HG03565 (cell line): ENCODE measurements around the gene IFIT1.
"Not testable (repeated sequence)": the region's sequence is repeated elsewhere in the genome, so short reads cannot be mapped to it uniquely, and the experiment has no call there.

ENCODE experiments used
- ATAC-seq: cut with Tn5 transposase; IDR thresholded peaks from one replicate; pipeline ENCODE4 v1.9.1; 2021; ENCODE audit warnings: mild to moderate bottlenecking, moderate library complexity; ENCODE audit not compliant: unreplicated experiment

Gene IFIT1

DNA sequence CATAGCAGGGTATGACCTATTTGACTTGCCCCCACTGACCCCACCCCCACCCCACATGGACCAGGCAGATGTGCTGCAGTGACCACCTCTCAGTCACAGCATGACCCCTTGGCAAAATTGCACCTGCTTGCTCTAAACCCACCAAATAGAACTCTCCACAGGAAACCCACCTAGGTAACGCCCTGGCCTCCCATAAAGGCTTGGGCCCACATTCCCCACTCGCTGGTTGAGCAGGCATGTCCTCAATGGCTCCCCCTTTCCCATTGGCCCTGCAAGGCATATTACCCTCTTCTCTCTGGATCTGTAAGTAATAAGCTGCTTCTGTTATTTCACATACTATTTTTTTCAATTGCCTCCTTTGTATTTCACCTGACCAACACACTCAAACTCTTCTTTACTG lies 2.7 kb downstream of the IFIT1 start:
- ATAC-seq, result no peak

GRCh38 chr10:89398003-89398749 lies 5.8 kb downstream of the IFIT1 start:
- ATAC-seq, result no peak

DNA sequence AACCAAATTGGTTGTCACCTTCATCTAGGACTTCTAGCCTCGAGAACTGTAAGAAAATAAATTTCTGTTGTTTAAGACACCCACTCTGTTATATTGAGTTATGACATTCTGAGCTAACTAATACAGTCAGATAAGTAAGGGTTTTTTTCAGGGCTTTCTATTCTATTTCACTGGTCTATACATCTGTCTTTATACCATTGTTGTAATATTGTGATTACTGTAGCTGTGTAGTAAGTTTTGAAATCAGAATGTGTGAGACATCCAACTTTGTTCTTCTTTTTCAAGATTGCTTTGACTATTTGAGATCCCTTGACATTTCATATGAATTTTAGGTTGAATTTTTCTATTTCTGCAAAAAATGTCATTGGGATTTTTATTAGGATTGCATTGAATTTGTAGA lies 7.5 kb downstream of the IFIT1 start:
- ATAC-seq, result no peak

GRCh38 chr10:89403043-89403442 lies 10.6 kb downstream of the IFIT1 start:
- ATAC-seq, result no peak

- ATAC-seq, result no peak
Measured at GRCh38 chr10:89404104-89405047, 12.0 kb downstream of the IFIT1 start.

DNA sequence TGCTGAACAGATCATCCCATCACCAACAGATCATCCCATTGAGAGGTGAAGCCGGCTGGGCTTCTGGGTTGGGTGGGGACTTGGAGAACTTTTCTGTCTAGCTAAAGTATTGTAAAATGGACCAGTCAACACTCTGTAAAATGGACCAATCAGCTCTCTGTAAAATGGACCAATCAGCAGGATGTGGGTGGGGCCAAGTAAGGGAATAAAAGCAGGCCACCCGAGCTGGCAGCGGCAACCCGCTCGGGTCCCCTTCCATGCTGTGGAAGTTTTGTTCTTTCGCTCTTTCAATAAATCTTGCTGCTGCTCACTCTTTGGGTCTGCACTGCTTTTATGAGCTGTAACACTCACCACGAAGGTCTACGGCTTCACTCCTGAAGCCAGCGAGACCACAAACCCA lies 13.8 kb downstream of the IFIT1 start:
- not testable (repeated sequence) for ATAC-seq

DNA sequence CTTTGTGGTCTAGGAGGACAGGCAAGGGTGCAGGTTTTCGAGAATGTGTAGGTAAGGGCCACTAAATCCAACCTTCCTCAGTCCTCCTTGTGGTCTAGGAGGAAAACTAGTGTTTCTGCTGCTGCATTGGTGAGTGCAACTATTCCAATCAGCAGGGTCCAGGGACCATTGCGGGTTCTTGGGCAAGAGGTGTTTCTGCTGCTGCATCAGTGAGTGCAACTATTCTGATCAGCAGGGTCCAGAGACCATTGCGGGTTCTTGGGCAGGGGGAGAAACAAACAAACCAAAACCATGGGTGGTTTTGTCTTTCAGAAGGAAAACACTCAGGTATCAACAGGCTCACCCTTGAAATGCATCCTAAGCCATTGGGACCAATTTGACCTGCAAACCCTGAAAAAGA lies 15.4 kb downstream of the IFIT1 start:
- ATAC-seq, result not testable (repeated sequence)

DNA sequence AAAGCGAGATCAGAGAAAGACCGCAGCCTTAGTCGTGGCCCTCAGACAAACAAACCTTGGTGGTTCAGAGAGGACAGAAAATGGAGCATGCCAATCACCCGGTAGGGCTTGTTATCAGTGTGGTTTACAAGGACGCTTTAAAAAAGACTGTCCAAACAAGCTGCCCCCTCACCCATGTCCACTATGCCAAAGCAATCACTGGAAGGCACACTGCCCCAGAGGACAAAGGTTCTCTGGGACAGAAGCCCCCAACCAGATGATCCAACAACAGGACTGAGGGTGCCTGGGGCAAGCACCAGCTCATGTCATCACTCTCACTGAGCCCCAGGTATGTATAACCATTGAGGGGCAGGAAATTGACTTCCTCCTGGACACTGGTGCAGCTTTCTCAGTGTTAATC lies 16.9 kb downstream of the IFIT1 start:
- ATAC-seq, result not testable (repeated sequence)

DNA sequence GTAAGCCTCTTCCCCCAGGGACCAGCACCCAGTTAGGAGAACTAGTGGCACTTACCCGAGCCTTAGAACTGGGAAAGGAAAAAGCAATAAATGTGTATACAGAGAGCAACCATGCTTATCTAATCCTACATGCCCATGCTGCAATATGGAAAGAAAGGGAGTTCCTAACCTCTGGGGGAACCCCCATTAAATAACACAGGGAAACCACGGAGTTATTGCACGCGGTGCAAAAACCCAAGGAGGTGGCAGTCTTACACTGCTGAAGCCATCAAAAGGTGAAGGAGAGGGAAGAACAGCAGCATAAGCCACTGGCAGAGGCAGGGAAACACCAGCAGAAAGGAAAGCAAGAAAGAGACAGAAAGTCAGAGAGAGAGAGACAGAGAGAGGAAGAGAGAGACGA lies 18.1 kb downstream of the IFIT1 start:
- not testable (repeated sequence) for ATAC-seq

- ATAC-seq, result not testable (repeated sequence)
Measured at GRCh38 chr10:89411135-89411534, 18.7 kb downstream of the IFIT1 start.

DNA sequence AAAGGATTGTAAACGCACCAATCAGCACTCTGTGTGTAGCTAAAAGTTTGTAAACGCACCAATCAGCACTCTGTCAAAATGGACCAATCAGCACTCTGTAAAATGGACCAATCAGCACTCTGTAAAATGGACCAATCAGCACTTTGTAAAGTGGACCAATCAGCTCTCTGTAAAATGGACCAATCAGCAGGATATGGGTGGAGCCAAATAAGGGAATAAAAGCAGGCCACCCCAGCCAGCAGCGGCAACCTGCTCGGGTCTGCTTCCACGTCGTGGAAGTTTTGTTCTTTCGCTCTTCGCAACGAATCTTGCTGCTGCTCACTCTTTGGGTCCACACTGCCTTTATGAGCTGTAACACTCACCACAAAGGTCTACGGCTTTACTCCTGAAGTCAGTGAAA lies 19.9 kb downstream of the IFIT1 start:
- ATAC-seq, result not testable (repeated sequence)

DNA sequence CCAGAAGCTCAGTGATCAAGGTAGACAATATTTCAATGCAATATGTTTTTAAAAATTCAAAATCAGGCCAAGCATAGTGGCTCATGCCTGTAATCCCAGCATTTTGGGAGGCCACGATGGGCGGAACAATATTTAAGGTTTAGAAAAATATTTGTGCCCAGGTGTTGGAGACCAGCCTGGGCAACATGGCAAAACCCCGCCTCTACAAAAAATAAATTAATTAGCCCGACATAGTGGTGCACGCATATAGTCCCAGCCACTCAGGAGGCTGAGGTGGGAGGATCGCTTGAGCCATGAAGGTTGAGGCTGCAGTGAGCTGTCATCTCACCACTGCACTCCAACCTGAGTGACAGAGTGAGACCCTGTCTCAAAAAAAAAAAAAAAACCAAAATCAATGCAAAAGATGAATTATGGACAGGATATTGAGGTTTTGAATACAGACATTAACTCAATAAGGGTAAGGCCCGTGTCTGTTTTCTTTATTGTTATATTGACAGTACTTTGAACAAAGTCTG lies 21.0 kb downstream of the IFIT1 start:
- no peak for ATAC-seq

DNA sequence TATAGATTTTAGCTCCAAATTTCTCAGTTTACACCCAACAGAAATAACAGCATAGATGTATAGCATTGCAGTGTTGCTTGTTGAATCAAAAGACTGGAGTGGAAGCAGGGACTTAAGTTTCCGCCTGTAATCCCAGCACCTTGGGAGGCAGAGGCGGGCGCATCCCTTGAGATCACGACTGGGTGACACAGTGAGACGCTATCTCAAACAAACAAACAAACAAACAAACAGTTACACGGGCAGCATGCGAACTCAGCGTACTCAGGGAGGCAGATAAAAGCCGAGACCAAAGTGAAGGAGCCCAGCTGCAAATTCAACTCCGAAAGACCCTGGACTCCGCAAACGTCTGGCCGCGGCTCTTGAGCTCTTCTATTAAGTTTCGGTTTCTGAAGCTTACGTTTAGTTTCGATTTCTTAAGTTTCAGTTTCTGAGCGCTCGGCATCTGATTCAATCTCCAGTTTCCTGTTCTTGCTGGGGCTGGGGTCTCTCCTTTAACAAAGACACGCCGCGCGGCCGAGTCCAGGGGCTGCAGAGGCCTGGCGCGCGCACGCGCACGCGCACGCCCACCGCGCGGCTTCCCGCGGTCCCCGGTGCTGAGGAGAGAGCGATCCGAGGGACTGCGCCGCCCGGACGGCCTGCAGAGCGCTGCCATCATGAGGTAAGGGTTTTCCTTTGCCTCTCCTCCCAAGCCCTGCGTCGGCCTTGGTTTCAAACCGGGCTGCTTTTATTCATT lies 21.9 kb downstream of the IFIT1 start, which contains the start of gene IFIT5:
IFIT5 (plus strand) TSS at position 423 of the 733 bp plus-strand sequence; CDS start at position 654, 231 bp downstream.
- peak; percentile 69 for ATAC-seq

GRCh38 chr10:89414879-89415821 lies 22.7 kb downstream of the IFIT1 start:
- ATAC-seq, result peak; percentile 23

GRCh38 chr10:89416465-89416864 lies 24.0 kb downstream of the IFIT1 start:
- ATAC-seq, result no peak

GRCh38 chr10:89419548-89419947 lies 27.1 kb downstream of the IFIT1 start:
- no peak for ATAC-seq

- no peak for ATAC-seq
Measured at GRCh38 chr10:89421018-89421476, 28.6 kb downstream of the IFIT1 start.

GRCh38 chr10:89425000-89425399 lies 32.6 kb downstream of the IFIT1 start:
- ATAC-seq, result no peak

DNA sequence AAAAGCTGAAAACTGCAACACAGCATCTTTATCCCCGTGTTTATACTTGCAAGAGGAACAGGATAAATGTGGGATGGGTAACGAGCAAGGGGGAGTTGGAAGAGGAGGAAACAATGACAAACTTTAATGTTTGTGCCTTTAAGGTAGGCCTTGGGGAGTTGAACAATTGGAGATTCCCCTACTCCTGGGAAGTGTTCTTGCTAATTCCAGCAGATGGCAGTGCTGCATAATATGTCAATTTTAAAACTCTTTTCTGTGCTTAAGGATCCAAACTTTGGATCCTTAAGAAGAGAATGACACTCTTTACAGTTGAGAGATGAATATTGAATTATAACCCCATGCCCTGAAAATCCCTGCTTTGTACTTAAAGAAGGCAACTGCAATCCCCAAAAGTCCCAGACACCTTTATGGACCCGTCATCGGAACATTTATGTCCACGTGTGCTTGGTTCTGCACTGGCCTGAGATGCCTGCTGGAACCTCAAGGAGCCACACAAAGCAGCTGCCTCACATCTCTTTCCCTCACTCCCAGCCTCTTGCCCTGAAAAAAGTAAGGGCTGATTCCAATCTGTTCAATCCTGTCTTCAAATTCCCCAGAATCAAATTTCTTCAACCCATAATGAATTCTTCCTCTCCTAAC lies 33.9 kb downstream of the IFIT1 start:
- ATAC-seq, result no peak
